ENCODE measurements around the gene CSTF3.

The CSTF3 gene

GRCh38 chr11:33103836-33104235 is 57.4 kb downstream of the CSTF3 start:
- in situ Hi-C loops (cut with MboI; ENCODE audit: low pct_unique_long_range_greater_than_20kb, low sequenced_read_pairs, unreplicated experiment): no loop called here
- DNase-seq (ENCODE audit: low spot score): no peak
- TF ChIP-seq CTCF (IDR thresholded peaks at IDR 0.05; ENCODE audit: extremely low read depth, insufficient read depth, missing control alignments): no peak

GRCh38 chr11:33094157-33094556 is 67.1 kb downstream of the CSTF3 start:
- TF ChIP-seq CTCF (IDR thresholded peaks at IDR 0.05; ENCODE audit: extremely low read depth, insufficient read depth, missing control alignments): no peak
- DNase-seq (ENCODE audit: low spot score): no peak
- in situ Hi-C loops (cut with MboI; ENCODE audit: low pct_unique_long_range_greater_than_20kb, low sequenced_read_pairs, unreplicated experiment): no loop called here

GRCh38 chr11:33089776-33090175 is 71.5 kb downstream of the CSTF3 start:
- in situ Hi-C loops (cut with MboI; ENCODE audit: low pct_unique_long_range_greater_than_20kb, low sequenced_read_pairs, unreplicated experiment): no loop called here
- no peak for TF ChIP-seq CTCF (IDR thresholded peaks at IDR 0.05; ENCODE audit: extremely low read depth, insufficient read depth, missing control alignments)
- DNase-seq (ENCODE audit: low spot score): no peak

- in situ Hi-C loops (cut with MboI; ENCODE audit: low pct_unique_long_range_greater_than_20kb, low sequenced_read_pairs, unreplicated experiment): no loop called here
- no peak for DNase-seq (ENCODE audit: low spot score)
- TF ChIP-seq CTCF (IDR thresholded peaks at IDR 0.05; ENCODE audit: extremely low read depth, insufficient read depth, missing control alignments): no peak
Measured at GRCh38 chr11:33086017-33086416, 75.3 kb downstream of the CSTF3 start.

- DNase-seq (ENCODE audit: low spot score): no peak
- in situ Hi-C loops (cut with MboI; ENCODE audit: low pct_unique_long_range_greater_than_20kb, low sequenced_read_pairs, unreplicated experiment): no loop called here
- TF ChIP-seq CTCF (IDR thresholded peaks at IDR 0.05; ENCODE audit: extremely low read depth, insufficient read depth, missing control alignments): no peak
Measured at GRCh38 chr11:33083918-33084317, 77.4 kb downstream of the CSTF3 start.

- in situ Hi-C loops (cut with MboI; ENCODE audit: low pct_unique_long_range_greater_than_20kb, low sequenced_read_pairs, unreplicated experiment): no loop called here
- no peak for TF ChIP-seq CTCF (IDR thresholded peaks at IDR 0.05; ENCODE audit: extremely low read depth, insufficient read depth, missing control alignments)
- no peak for DNase-seq (ENCODE audit: low spot score)
Measured at GRCh38 chr11:33072465-33072864, 88.8 kb downstream of the CSTF3 start.

All from GM13977 (cell line).